ENCODE results near the gene B9D1. TPM values are rescaled to one million over a fixed set of nuclear protein-coding genes. Genes with fewer than 3 reads are reported as not detected.

Gene B9D1
- total RNA-seq, 1 donor from 2014 or later, result 6.7 TPM

- intact Hi-C loops (cut with micrococcal nuclease), result no loop called here
- DNase-seq, result no peak
- Mint-ChIP-seq H3K9me3 (no peaks in the 10 kb centered on the region), H3K4me3 (no peak overlapping the region), H3K27me3 (peaks cover 2% of the 10 kb centered on the region), H3K36me3 (ENCODE audit: low read depth) (no peaks in the 10 kb centered on the region), H3K4me1 (peaks cover 8% of the 10 kb centered on the region), H3K27ac (no peak overlapping the region)
- ChIA-PET POLR2A (no interaction called here), CTCF (no interaction called here)
- TF ChIP-seq CTCF (IDR thresholded peaks at IDR 0.05), result no peak
- ATAC-seq (ENCODE audit: low read depth), result no peak
These were observed 17.5 kb downstream of the B9D1 start for GRCh38 chr17:19345067-19345460.

GRCh38 chr17:19344311-19345066 lies 18.0 kb downstream of the B9D1 start:
- ATAC-seq (ENCODE audit: low read depth) (no peak), DNase-seq (no peak)
- POLR2A ChIA-PET, result no interaction called here
- Mint-ChIP-seq H3K4me3 (no peak overlapping the region), H3K27me3 (peaks cover 2% of the 10 kb centered on the region), H3K4me1 (peaks cover 8% of the 10 kb centered on the region), H3K9me3 (no peaks in the 10 kb centered on the region), H3K27ac (no peak overlapping the region), H3K36me3 (ENCODE audit: low read depth) (no peaks in the 10 kb centered on the region)
- TF ChIP-seq CTCF (IDR thresholded peaks at IDR 0.05), result no peak
- CTCF ChIA-PET, result no interaction called here
- intact Hi-C loops (cut with micrococcal nuclease), result no loop called here

GRCh38 chr17:19343671-19344151 lies 18.8 kb downstream of the B9D1 start:
- H3K27me3 Mint-ChIP-seq, result peaks cover 2% of the 10 kb centered on the region
- DNase-seq (no peak), ATAC-seq (ENCODE audit: low read depth) (no peak)
- ChIA-PET CTCF (no interaction called here), POLR2A (no interaction called here)
- no peak for TF ChIP-seq CTCF (IDR thresholded peaks at IDR 0.05)
- H3K9me3 Mint-ChIP-seq, result no peaks in the 10 kb centered on the region
- H3K27ac Mint-ChIP-seq, result no peak overlapping the region
- H3K4me1 Mint-ChIP-seq, result peaks cover 8% of the 10 kb centered on the region
- no peak overlapping the region for H3K4me3 Mint-ChIP-seq
- intact Hi-C loops (cut with micrococcal nuclease), result no loop called here
- H3K36me3 Mint-ChIP-seq (ENCODE audit: low read depth), result no peaks in the 10 kb centered on the region

GRCh38 chr17:19343256-19343630 lies 19.3 kb downstream of the B9D1 start:
- Mint-ChIP-seq H3K9me3 (no peaks in the 10 kb centered on the region), H3K4me3 (no peak overlapping the region), H3K4me1 (peaks cover 8% of the 10 kb centered on the region), H3K27me3 (peaks cover 2% of the 10 kb centered on the region), H3K36me3 (ENCODE audit: low read depth) (no peaks in the 10 kb centered on the region), H3K27ac (no peak overlapping the region)
- DNase-seq, result no peak
- no peak for ATAC-seq (ENCODE audit: low read depth)
- ChIA-PET CTCF (interaction anchor here (0.5 kb wide), 1 partner anchor 72 kb away, joined by 3 read pairs; no protein-coding TSS in a partner anchor), POLR2A (no interaction called here)
- intact Hi-C loops (cut with micrococcal nuclease), result no loop called here
- TF ChIP-seq CTCF (IDR thresholded peaks at IDR 0.05), result no peak

- no peaks in the 10 kb centered on the region for H3K9me3 Mint-ChIP-seq
- peaks cover 8% of the 10 kb centered on the region for H3K4me1 Mint-ChIP-seq
- TF ChIP-seq CTCF (IDR thresholded peaks at IDR 0.05), result no peak
- ChIA-PET POLR2A (no interaction called here), CTCF (interaction anchor here (0.5 kb wide), 1 partner anchor 73 kb away, joined by 3 read pairs; no protein-coding TSS in a partner anchor)
- intact Hi-C loops (cut with micrococcal nuclease), result no loop called here
- no peak overlapping the region for H3K4me3 Mint-ChIP-seq
- no peaks in the 10 kb centered on the region for H3K36me3 Mint-ChIP-seq (ENCODE audit: low read depth)
- ATAC-seq (ENCODE audit: low read depth) (no peak), DNase-seq (no peak)
- H3K27ac Mint-ChIP-seq, result no peak overlapping the region
- H3K27me3 Mint-ChIP-seq, result peaks cover 2% of the 10 kb centered on the region
These were observed 19.8 kb downstream of the B9D1 start for GRCh38 chr17:19342611-19343255.
